Measurements from ENCODE around the gene NMRK2.
"Not testable (repeated sequence)": the region's sequence is repeated elsewhere in the genome, so short reads cannot be mapped to it uniquely, and the experiment has no call there.

NMRK2 gene

GRCh38 chr19:3932931-3933810 is at the start of gene NMRK2:
NMRK2 (plus strand) TSS chr19:3933069; CDS start chr19:3933672, 603 bp downstream.
- no peak for DNase-seq (ENCODE audit: low read depth, low spot score)

GRCh38 chr19:3890591-3890990 is 42.3 kb upstream of the NMRK2 start:
- no peak for DNase-seq (ENCODE audit: low read depth, low spot score)

- DNase-seq (ENCODE audit: low read depth, low spot score) = no peak
These were observed 39.2 kb upstream of the NMRK2 start for GRCh38 chr19:3893509-3894179.

- DNase-seq (ENCODE audit: low read depth, low spot score) = not testable (repeated sequence)
These were observed 37.9 kb upstream of the NMRK2 start for GRCh38 chr19:3894959-3895358.

- no peak for DNase-seq (ENCODE audit: low read depth, low spot score)
These were observed 37.1 kb upstream of the NMRK2 start for GRCh38 chr19:3895788-3896187.

- no peak for DNase-seq (ENCODE audit: low read depth, low spot score)
These were observed 34.9 kb upstream of the NMRK2 start for GRCh38 chr19:3897936-3898335.

GRCh38 chr19:3898426-3898825 is 34.4 kb upstream of the NMRK2 start:
- no peak for DNase-seq (ENCODE audit: low read depth, low spot score)

GRCh38 chr19:3899531-3900294 is 33.2 kb upstream of the NMRK2 start:
- DNase-seq (ENCODE audit: low read depth, low spot score) = no peak

- DNase-seq (ENCODE audit: low read depth, low spot score) = no peak
These were observed 30.4 kb upstream of the NMRK2 start for GRCh38 chr19:3902317-3902973.

GRCh38 chr19:3904233-3904632 is 28.6 kb upstream of the NMRK2 start:
- DNase-seq (ENCODE audit: low read depth, low spot score) = no peak

GRCh38 chr19:3907626-3908265 is 25.1 kb upstream of the NMRK2 start:
- DNase-seq (ENCODE audit: low read depth, low spot score) = no peak

- no peak for DNase-seq (ENCODE audit: low read depth, low spot score)
These were observed 24.4 kb upstream of the NMRK2 start for GRCh38 chr19:3908266-3909054.

- no peak for DNase-seq (ENCODE audit: low read depth, low spot score)
These were observed 22.8 kb upstream of the NMRK2 start for GRCh38 chr19:3910105-3910504.

GRCh38 chr19:3914199-3914598 is 18.7 kb upstream of the NMRK2 start:
- DNase-seq (ENCODE audit: low read depth, low spot score) = no peak

- DNase-seq (ENCODE audit: low read depth, low spot score) = no peak
These were observed 16.8 kb upstream of the NMRK2 start for GRCh38 chr19:3916033-3916432.

- no peak for DNase-seq (ENCODE audit: low read depth, low spot score)
These were observed 13.1 kb upstream of the NMRK2 start for GRCh38 chr19:3919793-3920192.

- DNase-seq (ENCODE audit: low read depth, low spot score) = no peak
These were observed 9.6 kb upstream of the NMRK2 start for GRCh38 chr19:3923096-3923758.

GRCh38 chr19:3923912-3924311 is 9.0 kb upstream of the NMRK2 start:
- DNase-seq (ENCODE audit: low read depth, low spot score) = no peak

GRCh38 chr19:3931041-3931440 is 1.8 kb upstream of the NMRK2 start:
- no peak for DNase-seq (ENCODE audit: low read depth, low spot score)

Measured in activated naive CD8-positive, alpha-beta T cell treated with anti-CD3 and anti-CD28 coated beads, Interleukin-2, amount 50 U/mL, for 16 hours (primary cell).